Left lung (tissue), 10 donors: Measurements from ENCODE around the gene POM121L2. TPM values are rescaled to one million over a fixed set of nuclear protein-coding genes. Genes with fewer than 3 reads are reported as not detected.

Experiments
- ATAC-seq: fragments of 200-7000 bp; cut with Tn5 transposase; one replicate; pipeline ENCODE4 v1.9.1; 2020; ENCODE audit warnings: moderate library complexity
- DNase-seq, 4 donors: peaks; one replicate each; pipeline ENCODE4 v3.0.0-alpha.2; 2013 to 2020
- H3K27ac ChIP-seq, 2 donors: fragments of 200-600 bp; sonication (generic) in 1 of 2; one replicate each; pipeline versions ENCODE4 v1.5.0 to v1.8.0; 2020 to 2021
- H3K27me3 ChIP-seq, 2 donors: fragments of 200-600 bp; sonication (generic) in 1 of 2; one replicate each; pipeline versions ENCODE4 v1.5.0 to v1.8.0; 2020 to 2021
- H3K36me3 ChIP-seq, 2 donors: fragments of 200-600 bp; sonication (generic) in 1 of 2; one replicate each; pipeline versions ENCODE4 v1.5.0 to v1.8.0; 2020 to 2021
- H3K4me1 ChIP-seq, 2 donors: fragments of 200-600 bp; one replicate each; pipeline ENCODE4 v1.8.0; 2021
- H3K4me3 ChIP-seq, 2 donors: fragments of 200-600 bp; sonication (generic) in 1 of 2; one replicate each; pipeline versions ENCODE4 v1.5.0 to v1.8.0; 2020 to 2021; ENCODE audit warnings: mild to moderate bottlenecking in 1 of 2
- H3K9me3 ChIP-seq, 2 donors: fragments of 200-600 bp; sonication (generic) in 1 of 2; one replicate each; pipeline versions ENCODE4 v1.5.0 to v1.8.0; 2020 to 2021
- intact Hi-C, 2 donors: fragments of 100-400 bp; cut with DNase I; formaldehyde crosslinking; loops; one replicate each; pipeline versions ENCODE4 v1.11.2 to v1.14.2; 2022
- polyA plus RNA-seq, 6 donors: library from polyadenylated mRNA; unstranded; fragments of 120-200 nt; gene quantifications; one replicate each; pipeline ENCODE4 v1.2.1, GENCODE V29; 2013; ENCODE audit not compliant: insufficient read length in 6 of 6
- total RNA-seq, 2 donors: library from RNA; stranded (reverse); fragmentation: NEBNext Ultra II Directional; extraction: Animal tissue kit (Norgen Biotek cat#: 25700); gene quantifications; one replicate each; pipeline ENCODE4 v1.2.1, GENCODE V29; 2021
- TF ChIP-seq, protein P1 (sequence below), 2 donors: fragments of 200-600 bp; sonication (generic) in 1 of 2; IDR thresholded peaks; one replicate each; pipeline versions ENCODE4 v1.5.0 to v1.8.0; 2021; ENCODE audit warnings: antibody characterized with exemption in 2 of 2
- donor health status: DM: no; HTN: yes; CAD: no.
- donor health status: DM: no; HTN: no; CAD: no.

POM121L2 gene
- total and polyA plus RNA-seq, 8 donors, result 0.10 TPM; not detected in 7

DNA sequence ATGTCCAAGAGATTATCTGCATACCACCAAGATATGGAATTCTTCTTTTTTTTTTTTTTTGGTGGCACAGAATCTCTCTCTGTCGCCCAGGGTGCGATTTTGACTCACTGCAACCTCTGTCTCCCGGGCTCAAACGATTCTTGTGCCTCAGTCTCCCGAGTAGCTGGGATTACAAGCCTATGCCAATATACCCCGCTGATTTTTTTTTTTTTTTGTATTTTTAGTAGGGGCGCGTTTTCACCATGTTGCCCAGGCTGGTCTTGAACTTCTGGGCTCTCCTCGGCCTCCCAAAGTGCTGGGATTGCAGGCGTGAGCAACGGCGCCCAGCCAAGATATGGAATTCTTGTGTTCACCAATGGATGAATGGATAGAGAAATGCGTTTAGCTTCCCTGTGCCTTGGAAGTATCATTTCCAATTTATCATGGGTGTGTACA, 31.0 kb downstream of the POM121L2 start:
- Histone ChIP-seq H3K27ac (no peak overlapping the region), H3K4me3 (no peak overlapping the region), H3K27me3 (peaks cover 79 to 100% of the 10 kb centered on the region in 2 donors), H3K9me3 (peaks cover 0 to 1% of the 10 kb centered on the region in 2 donors), H3K36me3 (no peaks in the 10 kb centered on the region), H3K4me1 (peaks cover 0 to 3% of the 10 kb centered on the region in 2 donors)
- TF ChIP-seq, protein P1, sequence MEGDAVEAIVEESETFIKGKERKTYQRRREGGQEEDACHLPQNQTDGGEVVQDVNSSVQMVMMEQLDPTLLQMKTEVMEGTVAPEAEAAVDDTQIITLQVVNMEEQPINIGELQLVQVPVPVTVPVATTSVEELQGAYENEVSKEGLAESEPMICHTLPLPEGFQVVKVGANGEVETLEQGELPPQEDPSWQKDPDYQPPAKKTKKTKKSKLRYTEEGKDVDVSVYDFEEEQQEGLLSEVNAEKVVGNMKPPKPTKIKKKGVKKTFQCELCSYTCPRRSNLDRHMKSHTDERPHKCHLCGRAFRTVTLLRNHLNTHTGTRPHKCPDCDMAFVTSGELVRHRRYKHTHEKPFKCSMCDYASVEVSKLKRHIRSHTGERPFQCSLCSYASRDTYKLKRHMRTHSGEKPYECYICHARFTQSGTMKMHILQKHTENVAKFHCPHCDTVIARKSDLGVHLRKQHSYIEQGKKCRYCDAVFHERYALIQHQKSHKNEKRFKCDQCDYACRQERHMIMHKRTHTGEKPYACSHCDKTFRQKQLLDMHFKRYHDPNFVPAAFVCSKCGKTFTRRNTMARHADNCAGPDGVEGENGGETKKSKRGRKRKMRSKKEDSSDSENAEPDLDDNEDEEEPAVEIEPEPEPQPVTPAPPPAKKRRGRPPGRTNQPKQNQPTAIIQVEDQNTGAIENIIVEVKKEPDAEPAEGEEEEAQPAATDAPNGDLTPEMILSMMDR (IDR thresholded peaks at IDR 0.05), result no peak
- intact Hi-C loops, result no loop called here
- no peak for ATAC-seq
- no peak for DNase-seq

DNA sequence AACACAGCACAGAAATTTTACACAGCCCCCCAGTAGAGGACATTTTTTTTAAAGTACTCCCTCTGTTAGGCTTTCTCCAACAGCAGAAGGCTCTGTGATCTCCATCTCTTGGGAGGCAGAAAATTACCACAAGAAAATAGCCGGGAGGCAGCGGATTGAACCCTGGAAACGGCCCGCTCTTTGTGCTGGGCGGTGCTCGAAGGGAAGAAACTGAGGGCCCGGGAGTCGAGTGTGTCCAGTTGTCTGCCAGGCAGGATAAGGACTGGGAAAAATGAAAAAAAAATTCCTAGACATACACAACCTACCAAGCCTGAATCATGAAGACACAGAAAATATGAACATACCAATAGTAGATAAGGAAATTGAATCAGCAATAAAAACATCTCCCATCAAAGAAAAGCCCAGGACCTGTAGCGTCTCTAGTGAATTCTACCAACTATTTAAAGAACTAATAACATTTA, 31.5 kb downstream of the POM121L2 start:
- Histone ChIP-seq H3K27ac (no peak overlapping the region), H3K4me3 (no peak overlapping the region), H3K36me3 (no peaks in the 10 kb centered on the region), H3K9me3 (peaks cover 0 to 1% of the 10 kb centered on the region in 2 donors), H3K27me3 (peaks cover 79 to 100% of the 10 kb centered on the region in 2 donors), H3K4me1 (peaks cover 0 to 3% of the 10 kb centered on the region in 2 donors)
- DNase-seq (no peak), ATAC-seq (no peak)
- intact Hi-C loops, result no loop called here
- TF ChIP-seq, protein P1 (IDR thresholded peaks at IDR 0.05), result no peak

DNA sequence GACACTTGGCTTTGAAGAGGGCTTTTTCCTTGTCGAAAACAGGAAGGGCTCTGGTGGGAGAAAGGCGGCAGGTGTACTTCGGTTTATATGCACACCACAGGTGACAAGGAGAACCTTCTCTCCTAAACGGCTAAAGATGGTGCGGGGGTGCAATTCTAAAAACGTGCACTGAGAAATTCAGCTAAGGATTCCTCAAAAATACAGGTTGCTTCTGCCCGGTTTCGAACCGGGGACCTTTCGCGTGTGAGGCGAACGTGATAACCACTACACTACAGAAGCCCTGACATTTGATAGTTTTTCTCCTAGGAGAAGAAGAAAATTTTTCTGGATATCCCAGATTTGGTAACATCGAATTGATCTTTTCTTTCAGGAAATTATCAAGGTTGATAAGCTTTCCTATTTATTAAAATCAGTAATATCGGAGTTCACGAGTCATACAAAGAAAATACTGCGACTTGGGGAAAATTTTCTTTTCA, 32.0 kb downstream of the POM121L2 start:
- Histone ChIP-seq H3K4me3 (no peak overlapping the region), H3K9me3 (peaks cover 0 to 1% of the 10 kb centered on the region in 2 donors), H3K36me3 (no peaks in the 10 kb centered on the region), H3K4me1 (peaks cover 0 to 3% of the 10 kb centered on the region in 2 donors), H3K27me3 (peaks cover 79 to 100% of the 10 kb centered on the region in 2 donors), H3K27ac (no peak overlapping the region)
- TF ChIP-seq, protein P1 (IDR thresholded peaks at IDR 0.05), result no peak
- DNase-seq (peak in 1 of 4 donors; percentile 37), ATAC-seq (peak; percentile 42)
- intact Hi-C loops, result no loop called here

DNA sequence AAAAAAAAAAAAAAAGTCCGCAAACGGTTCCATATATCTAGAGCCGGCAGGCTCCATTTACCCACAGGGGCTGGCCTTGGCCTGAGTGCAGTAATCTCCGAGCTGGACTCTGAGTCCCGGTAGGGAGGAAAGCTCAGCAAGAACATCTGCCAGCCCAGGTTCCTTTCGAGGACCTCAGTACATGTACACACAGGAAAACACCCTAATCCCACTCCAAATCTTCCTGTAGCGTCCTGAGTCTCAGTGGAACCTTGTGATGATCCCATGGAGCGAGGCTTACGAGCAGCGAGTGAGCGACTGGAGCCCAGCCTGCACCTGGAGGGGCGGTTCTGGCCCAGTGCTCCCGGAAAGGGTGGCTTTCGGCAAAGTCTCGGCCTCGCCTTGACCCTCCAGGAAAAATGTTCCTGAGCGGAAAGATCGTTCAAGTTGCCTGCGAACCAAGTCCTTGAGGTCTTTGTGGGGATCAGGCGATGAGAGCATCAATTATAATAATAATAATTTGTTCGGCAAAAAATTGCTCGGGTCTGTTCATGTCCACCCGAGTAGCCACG, 32.5 kb downstream of the POM121L2 start:
- ATAC-seq, result no peak
- DNase-seq, result no peak
- H3K4me1 ChIP-seq, result peaks cover 0 to 3% of the 10 kb centered on the region in 2 donors
- intact Hi-C loops, result no loop called here
- peaks cover 0 to 1% of the 10 kb centered on the region in 2 donors for H3K9me3 ChIP-seq
- no peaks in the 10 kb centered on the region for H3K36me3 ChIP-seq
- TF ChIP-seq, protein P1 (IDR thresholded peaks at IDR 0.05), result no peak
- H3K4me3 ChIP-seq, result no peak overlapping the region
- no peak overlapping the region for H3K27ac ChIP-seq
- H3K27me3 ChIP-seq, result peaks cover 79 to 100% of the 10 kb centered on the region in 2 donors

DNA sequence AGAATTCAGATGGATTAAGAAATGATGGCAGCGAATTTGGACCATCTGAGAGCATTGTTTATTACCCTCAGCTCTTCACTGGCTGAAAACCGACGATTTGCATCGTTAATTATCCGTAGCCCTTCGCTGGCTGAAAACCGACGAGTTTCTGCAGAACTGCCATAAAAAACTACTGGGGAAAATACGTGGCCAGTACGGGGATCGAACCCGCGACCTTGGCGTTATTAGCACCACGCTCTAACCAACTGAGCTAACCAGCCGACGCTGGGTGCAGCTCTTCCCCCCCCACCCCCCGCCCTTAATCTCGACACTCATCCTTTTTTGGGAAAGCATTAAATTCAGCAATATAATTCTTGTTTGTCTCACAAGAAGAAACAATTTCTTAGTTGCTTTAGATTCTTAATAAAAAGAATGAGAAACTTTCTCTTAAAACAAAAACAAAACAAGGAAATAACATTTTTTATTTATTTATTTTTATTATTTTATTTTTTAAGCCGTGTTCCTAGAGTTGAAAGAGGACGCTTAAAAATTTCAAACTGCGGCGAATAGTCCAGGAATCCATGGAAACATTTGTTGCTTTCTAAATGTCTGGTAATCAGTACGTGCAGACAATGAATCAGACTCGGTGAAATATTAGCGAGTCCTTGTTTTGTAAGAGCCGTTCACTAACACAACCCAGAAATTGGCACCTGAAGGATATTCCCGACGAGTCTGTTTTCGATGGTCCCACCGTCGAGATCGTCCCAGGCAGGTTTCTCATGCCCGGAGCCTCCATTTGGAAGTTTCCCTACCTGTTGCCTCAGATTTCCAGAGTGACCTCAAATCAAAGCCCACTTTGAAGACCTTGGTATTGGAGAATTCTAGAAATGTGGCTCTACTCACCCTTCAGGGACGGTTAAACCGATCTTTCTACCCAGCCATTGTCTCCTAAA, 36.8 kb downstream of the POM121L2 start:
- ATAC-seq (no peak), DNase-seq (no peak)
- H3K9me3 ChIP-seq, result no peaks in the 10 kb centered on the region
- TF ChIP-seq, protein P1 (IDR thresholded peaks at IDR 0.05), result no peak
- H3K27me3 ChIP-seq, result peaks cover 46 to 96% of the 10 kb centered on the region in 2 donors
- no peaks in the 10 kb centered on the region for H3K36me3 ChIP-seq
- no peak overlapping the region for H3K4me3 ChIP-seq
- H3K27ac ChIP-seq, result no peak overlapping the region
- intact Hi-C loops, result no loop called here
- H3K4me1 ChIP-seq, result peaks cover 0 to 3% of the 10 kb centered on the region in 2 donors
